ENCODE data around the gene FLT1.

FLT1 gene

DNA sequence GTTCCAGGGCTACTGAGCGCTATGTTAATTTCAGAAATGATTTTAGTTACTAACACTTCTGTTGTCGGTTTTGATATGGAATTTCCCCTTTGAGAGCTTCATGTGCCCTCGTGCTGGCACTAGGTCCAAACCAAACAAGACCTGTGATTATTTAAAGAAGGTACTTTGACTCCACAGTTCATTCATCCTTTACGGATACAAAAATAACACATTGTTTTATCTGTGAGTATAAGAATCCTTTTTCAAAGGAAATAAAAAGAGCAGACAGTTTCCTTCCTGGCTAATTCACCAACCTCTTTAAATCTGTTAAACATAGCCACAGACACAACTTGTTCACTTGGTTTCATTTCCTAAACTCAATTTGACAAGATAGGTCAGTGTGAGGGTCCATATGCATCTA is 141.2 kb downstream of the FLT1 start:
- Histone ChIP-seq H3K9me2 (replicated peaks; ENCODE audit: control insufficient read depth, low read length) (no peaks in the 10 kb centered on the region), H3K27me3 (ENCODE audit: control insufficient read depth, low read length) (no peaks in the 10 kb centered on the region), H3K79me2 (ENCODE audit: control insufficient read depth, low read length) (no peaks in the 10 kb centered on the region), H3K9me3 (ENCODE audit: control insufficient read depth, insufficient read depth, low read length) (no peaks in the 10 kb centered on the region), H3K4me1 (ENCODE audit: control insufficient read depth, low read length) (peaks cover 7% of the 10 kb centered on the region), H3K4me3 (ENCODE audit: low read length) (no peak overlapping the region), H3K27ac (ENCODE audit: low read depth, low read length) (no peak overlapping the region), H3F3A (ENCODE audit: control insufficient read depth, insufficient read depth) (no peaks in the 10 kb centered on the region), H3K36me3 (ENCODE audit: control insufficient read depth, low read length) (no peaks in the 10 kb centered on the region), H4K20me1 (ENCODE audit: control insufficient read depth, insufficient read depth, low read depth, low read length) (no peaks in the 10 kb centered on the region), H3K4me2 (ENCODE audit: low read length) (no peak overlapping the region)
- TF ChIP-seq EZH2phosphoT487 (IDR thresholded peaks at IDR 0.05; ENCODE audit: borderline replicate concordance, low read length) = no peak
- TF ChIP-seq, protein P1, sequence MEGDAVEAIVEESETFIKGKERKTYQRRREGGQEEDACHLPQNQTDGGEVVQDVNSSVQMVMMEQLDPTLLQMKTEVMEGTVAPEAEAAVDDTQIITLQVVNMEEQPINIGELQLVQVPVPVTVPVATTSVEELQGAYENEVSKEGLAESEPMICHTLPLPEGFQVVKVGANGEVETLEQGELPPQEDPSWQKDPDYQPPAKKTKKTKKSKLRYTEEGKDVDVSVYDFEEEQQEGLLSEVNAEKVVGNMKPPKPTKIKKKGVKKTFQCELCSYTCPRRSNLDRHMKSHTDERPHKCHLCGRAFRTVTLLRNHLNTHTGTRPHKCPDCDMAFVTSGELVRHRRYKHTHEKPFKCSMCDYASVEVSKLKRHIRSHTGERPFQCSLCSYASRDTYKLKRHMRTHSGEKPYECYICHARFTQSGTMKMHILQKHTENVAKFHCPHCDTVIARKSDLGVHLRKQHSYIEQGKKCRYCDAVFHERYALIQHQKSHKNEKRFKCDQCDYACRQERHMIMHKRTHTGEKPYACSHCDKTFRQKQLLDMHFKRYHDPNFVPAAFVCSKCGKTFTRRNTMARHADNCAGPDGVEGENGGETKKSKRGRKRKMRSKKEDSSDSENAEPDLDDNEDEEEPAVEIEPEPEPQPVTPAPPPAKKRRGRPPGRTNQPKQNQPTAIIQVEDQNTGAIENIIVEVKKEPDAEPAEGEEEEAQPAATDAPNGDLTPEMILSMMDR (IDR thresholded peaks at IDR 0.05; ENCODE audit: low read depth, low read length, poor library complexity, severe bottlenecking) = no peak

DNA sequence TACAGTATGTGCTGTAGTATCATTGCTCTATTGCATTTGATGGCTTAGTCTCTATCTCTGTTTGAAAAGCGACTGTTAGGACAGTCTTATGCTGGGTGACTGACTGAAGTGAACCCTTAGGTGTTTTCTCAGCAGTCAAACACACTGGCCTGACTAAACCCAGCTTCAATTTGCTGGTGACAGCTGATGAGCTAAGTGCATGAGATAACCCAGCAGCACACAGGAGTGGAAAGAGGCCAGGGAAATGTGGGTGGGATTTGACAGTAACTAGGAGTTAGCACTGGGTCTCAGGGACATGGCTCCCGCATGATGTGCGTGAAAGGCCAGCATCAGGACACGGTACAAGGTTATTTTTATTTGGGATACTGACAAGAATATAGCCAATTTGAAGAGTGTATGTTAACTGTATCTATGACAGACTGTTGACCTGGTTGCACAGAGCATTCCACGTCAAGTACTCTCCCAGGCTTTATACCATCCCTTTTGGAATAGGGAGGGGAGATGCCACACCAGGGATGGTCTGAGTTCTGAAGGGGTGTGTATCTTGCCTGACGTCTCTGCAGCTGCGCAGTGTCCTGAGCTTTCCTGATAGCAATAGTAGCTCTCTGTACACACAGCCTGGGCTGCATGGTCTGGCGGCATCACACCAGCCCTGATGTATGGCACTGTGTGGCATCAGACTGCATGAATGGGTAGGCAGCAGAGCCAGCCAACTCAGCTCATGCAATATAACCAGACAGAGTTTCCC is 144.8 kb downstream of the FLT1 start:
- H3F3A ChIP-seq (ENCODE audit: control insufficient read depth, insufficient read depth) = no peaks in the 10 kb centered on the region
- no peak overlapping the region for H3K4me2 ChIP-seq (ENCODE audit: low read length)
- no peaks in the 10 kb centered on the region for H3K9me2 ChIP-seq (replicated peaks; ENCODE audit: control insufficient read depth, low read length)
- TF ChIP-seq, protein P1 (IDR thresholded peaks at IDR 0.05; ENCODE audit: low read depth, low read length, poor library complexity, severe bottlenecking) = no peak
- TF ChIP-seq EZH2phosphoT487 (IDR thresholded peaks at IDR 0.05; ENCODE audit: borderline replicate concordance, low read length) = no peak
- H3K79me2 ChIP-seq (ENCODE audit: control insufficient read depth, low read length) = no peaks in the 10 kb centered on the region
- no peak overlapping the region for H3K4me3 ChIP-seq (ENCODE audit: low read length)
- H3K27me3 ChIP-seq (ENCODE audit: control insufficient read depth, low read length) = peaks cover 5% of the 10 kb centered on the region; the same call in 1 of the 2 replicates
- no peak overlapping the region for H3K27ac ChIP-seq (ENCODE audit: low read depth, low read length)
- H3K4me1 ChIP-seq (ENCODE audit: control insufficient read depth, low read length) = peaks cover 7% of the 10 kb centered on the region
- no peaks in the 10 kb centered on the region for H3K9me3 ChIP-seq (ENCODE audit: control insufficient read depth, insufficient read depth, low read length)
- H3K36me3 ChIP-seq (ENCODE audit: control insufficient read depth, low read length) = no peaks in the 10 kb centered on the region
- no peaks in the 10 kb centered on the region for H4K20me1 ChIP-seq (ENCODE audit: control insufficient read depth, insufficient read depth, low read depth, low read length)

DNA sequence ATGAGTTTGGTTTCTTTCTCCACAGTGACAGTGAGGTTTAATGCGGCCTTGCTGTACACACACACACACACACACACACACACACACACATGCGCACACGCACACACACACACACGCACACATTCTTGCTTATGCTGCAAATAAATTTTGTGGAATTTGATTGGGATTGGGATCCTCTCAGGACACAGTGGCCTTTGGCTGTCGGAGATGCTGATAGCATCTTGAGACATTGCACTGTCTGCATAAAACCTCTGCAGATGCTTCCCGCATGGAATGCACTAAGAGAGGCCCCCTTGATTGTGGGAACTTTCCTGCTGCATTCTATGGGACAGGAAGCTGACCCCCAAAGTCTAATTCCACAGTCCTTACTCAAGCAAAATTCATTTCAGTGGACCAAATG is 145.6 kb downstream of the FLT1 start:
- Histone ChIP-seq H3K27me3 (ENCODE audit: control insufficient read depth, low read length) (peaks cover 5% of the 10 kb centered on the region; the same call in 1 of the 2 replicates), H3K27ac (ENCODE audit: low read depth, low read length) (no peak overlapping the region), H3K36me3 (ENCODE audit: control insufficient read depth, low read length) (no peaks in the 10 kb centered on the region), H3F3A (ENCODE audit: control insufficient read depth, insufficient read depth) (no peaks in the 10 kb centered on the region), H3K4me2 (ENCODE audit: low read length) (no peak overlapping the region), H3K79me2 (ENCODE audit: control insufficient read depth, low read length) (no peaks in the 10 kb centered on the region), H3K9me2 (replicated peaks; ENCODE audit: control insufficient read depth, low read length) (no peaks in the 10 kb centered on the region), H4K20me1 (ENCODE audit: control insufficient read depth, insufficient read depth, low read depth, low read length) (no peaks in the 10 kb centered on the region), H3K4me3 (ENCODE audit: low read length) (no peak overlapping the region), H3K9me3 (ENCODE audit: control insufficient read depth, insufficient read depth, low read length) (no peaks in the 10 kb centered on the region), H3K4me1 (ENCODE audit: control insufficient read depth, low read length) (peaks cover 7% of the 10 kb centered on the region)
- TF ChIP-seq, protein P1 (IDR thresholded peaks at IDR 0.05; ENCODE audit: low read depth, low read length, poor library complexity, severe bottlenecking) = no peak
- no peak for TF ChIP-seq EZH2phosphoT487 (IDR thresholded peaks at IDR 0.05; ENCODE audit: borderline replicate concordance, low read length)

Measured in DOHH2 (cell line).